Daoy (cell line): ENCODE data around the gene ZNF526. TPM values are rescaled to one million over a fixed set of nuclear protein-coding genes. Genes with fewer than 3 reads are reported as not detected.
A peak's percentile ranks its signal among the peaks of the same experiment; 100 is the strongest.

Experiments
- DNase-seq: peaks from one replicate; pipeline ENCODE4 v3.0.0-alpha.2; 2015; ENCODE audit warnings: low read depth
- total RNA-seq: library from RNA; depleted of rRNA; stranded (reverse); fragments of >200 nt; shearing (Covaris generic); gene quantifications from 2 replicates; pipeline ENCODE4 v1.2.3, GENCODE V29; 2014; rRNA removed

ZNF526 gene
- 4.3 and 9.1 TPM in 2 replicates for total RNA-seq

- DNase-seq, result peak; percentile 99
Observed at GRCh38 chr19:42219812-42220750, at the start of gene ZNF526. ZNF526 (plus strand) TSS chr19:42220312; CDS start chr19:42224404, 4,092 bp downstream.

GRCh38 chr19:42170715-42171114 lies 49.4 kb upstream of the ZNF526 start:
- DNase-seq, result no peak

GRCh38 chr19:42172261-42172660 lies 47.9 kb upstream of the ZNF526 start:
- no peak for DNase-seq

GRCh38 chr19:42173695-42174094 lies 46.4 kb upstream of the ZNF526 start:
- DNase-seq, result no peak

GRCh38 chr19:42174188-42174587 lies 45.9 kb upstream of the ZNF526 start:
- no peak for DNase-seq

GRCh38 chr19:42174958-42175734 lies 45.0 kb upstream of the ZNF526 start:
- DNase-seq, result no peak

GRCh38 chr19:42175952-42176648 lies 44.0 kb upstream of the ZNF526 start:
- peak; percentile 62 for DNase-seq

- peak; percentile 32 for DNase-seq
Observed at GRCh38 chr19:42176649-42176989, 43.5 kb upstream of the ZNF526 start.

GRCh38 chr19:42176990-42177685 lies 43.0 kb upstream of the ZNF526 start:
- peak; percentile 92 for DNase-seq

- no peak for DNase-seq
Observed at GRCh38 chr19:42177686-42178019, 42.5 kb upstream of the ZNF526 start.

- DNase-seq, result no peak
Observed at GRCh38 chr19:42178791-42179674, 41.1 kb upstream of the ZNF526 start.

- peak; percentile 85 for DNase-seq
Observed at GRCh38 chr19:42184401-42184861, 35.7 kb upstream of the ZNF526 start.

- no peak for DNase-seq
Observed at GRCh38 chr19:42185277-42185676, 34.8 kb upstream of the ZNF526 start.

- no peak for DNase-seq
Observed at GRCh38 chr19:42188665-42189064, 31.4 kb upstream of the ZNF526 start.

- DNase-seq, result no peak
Observed at GRCh38 chr19:42189133-42189532, 31.0 kb upstream of the ZNF526 start.

- no peak for DNase-seq
Observed at GRCh38 chr19:42191330-42191729, 28.8 kb upstream of the ZNF526 start.

- peak; percentile 95 for DNase-seq
Observed at GRCh38 chr19:42191855-42192254, 28.3 kb upstream of the ZNF526 start.

GRCh38 chr19:42193294-42193693 lies 26.8 kb upstream of the ZNF526 start:
- DNase-seq, result no peak

GRCh38 chr19:42193706-42194105 lies 26.4 kb upstream of the ZNF526 start:
- DNase-seq, result no peak
